Cardiac muscle cell (in vitro differentiated cells and primary cell): Measurements from ENCODE around the gene PTN. TPM values are rescaled to one million over a fixed set of nuclear protein-coding genes. Genes with fewer than 3 reads are reported as not detected.
A peak's percentile ranks its signal among the peaks of the same experiment; 100 is the strongest.

Experiments
- DNase-seq, 2 donors: peaks; one replicate each; pipeline versions ENCODE4 v3.0.0 to v3.0.0-alpha.2; 2010 to 2017; ENCODE audit warnings: low read depth in 1 of 2, low spot score in 1 of 2
- H3K27ac ChIP-seq: fragments of 200-600 bp; sonication (generic); 2 replicates; pipeline ENCODE4 v1.5.1; 2016
- H3K27me3 ChIP-seq: fragments of 200-600 bp; sonication (generic); 2 replicates; pipeline ENCODE4 v1.6.0; 2016; ENCODE audit warnings: control low read depth
- H3K36me3 ChIP-seq: fragments of 200-600 bp; sonication (generic); 2 replicates; pipeline ENCODE4 v1.5.1; 2016; ENCODE audit warnings: control low read depth
- H3K4me1 ChIP-seq: fragments of 200-600 bp; sonication (generic); 2 replicates; pipeline ENCODE4 v1.8.1; 2017; ENCODE audit warnings: low read depth, mild to moderate bottlenecking, mixed run types
- H3K4me3 ChIP-seq: fragments of 200-600 bp; sonication (generic); 2 replicates; pipeline ENCODE4 v1.5.1; 2016; ENCODE audit warnings: mild to moderate bottlenecking
- H3K9me3 ChIP-seq: fragments of 200-600 bp; sonication (generic); 2 replicates; pipeline ENCODE4 v1.5.1; 2017; ENCODE audit warnings: low read depth, mild to moderate bottlenecking, control low read depth
- CTCF ChIP-seq: IDR thresholded peaks from 2 replicates; pipeline ENCODE4 v1.5.1; 2012; ENCODE audit warnings: low read depth, mild to moderate bottlenecking, low read length
- polyA plus RNA-seq: library from polyadenylated mRNA; unstranded; fragments of >200 nt; fragmentation: Nextera tagmentation; extraction: Ambion mirVana; gene quantifications from 2 replicates; pipeline ENCODE4 v1.2.1, GENCODE V29; 2016
- total RNA-seq: library from RNA; depleted of rRNA; stranded (reverse); fragments of >200 nt; gene quantifications from 2 replicates; pipeline ENCODE4 v1.2.3, GENCODE V29; 2016

Gene PTN
- total and polyA plus RNA-seq, 2 experiments from 2014 or later: 68.5 to 183 TPM

- Histone ChIP-seq H3K27me3 (no peaks in the 10 kb centered on the region), H3K27ac (no peak overlapping the region)
Observed at GRCh38 chr7:137305901-137306621, 37.5 kb downstream of the PTN start.

GRCh38 chr7:137304624-137305235 is 38.8 kb downstream of the PTN start:
- H3K36me3 ChIP-seq: no peaks in the 10 kb centered on the region
- H3K27ac ChIP-seq: peak overlapping the region; percentile 11
- no peaks in the 10 kb centered on the region for H3K27me3 ChIP-seq
- DNase-seq: peak in 1 of 2 donors; percentile 59
- no peaks in the 10 kb centered on the region for H3K9me3 ChIP-seq
- no peak for TF ChIP-seq CTCF
- peaks cover 42% of the 10 kb centered on the region for H3K4me1 ChIP-seq
- H3K4me3 ChIP-seq: no peak overlapping the region

More at GRCh38 chr7:137305901-137306621, 37.5 kb downstream of the PTN start:
- Histone ChIP-seq H3K36me3 (no peaks in the 10 kb centered on the region), H3K4me3 (no peak overlapping the region), H3K4me1 (peaks cover 36% of the 10 kb centered on the region), H3K9me3 (no peaks in the 10 kb centered on the region)
- TF ChIP-seq CTCF: no peak
- no peak for DNase-seq

GRCh38 chr7:137304165-137304564 is 39.4 kb downstream of the PTN start:
- Histone ChIP-seq H3K36me3 (no peaks in the 10 kb centered on the region), H3K9me3 (no peaks in the 10 kb centered on the region), H3K27me3 (no peaks in the 10 kb centered on the region), H3K27ac (peak overlapping the region; percentile 54), H3K4me3 (no peak overlapping the region), H3K4me1 (peaks cover 42% of the 10 kb centered on the region)
- no peak for DNase-seq
- TF ChIP-seq CTCF: no peak

- Histone ChIP-seq H3K27me3 (no peaks in the 10 kb centered on the region), H3K4me1 (peaks cover 59% of the 10 kb centered on the region), H3K4me3 (no peak overlapping the region), H3K27ac (no peak overlapping the region), H3K36me3 (no peaks in the 10 kb centered on the region), H3K9me3 (no peaks in the 10 kb centered on the region)
- no peak for DNase-seq
- TF ChIP-seq CTCF: no peak
Observed at GRCh38 chr7:137302081-137302480, 41.5 kb downstream of the PTN start.

GRCh38 chr7:137298464-137298794 is 45.1 kb downstream of the PTN start:
- H3K27me3 ChIP-seq: no peaks in the 10 kb centered on the region
- no peak overlapping the region for H3K4me3 ChIP-seq
- no peaks in the 10 kb centered on the region for H3K9me3 ChIP-seq
- no peak for TF ChIP-seq CTCF
- peak overlapping the region; percentile 8 for H3K27ac ChIP-seq
- no peak for DNase-seq
- no peaks in the 10 kb centered on the region for H3K36me3 ChIP-seq
- peaks cover 59% of the 10 kb centered on the region for H3K4me1 ChIP-seq
